Heart left ventricle (tissue), 16 donors: Measurements from ENCODE around the gene ANXA4. TPM values are rescaled to one million over a fixed set of nuclear protein-coding genes. Genes with fewer than 3 reads are reported as not detected.

Experiments
- ATAC-seq, 4 donors: fragments of 200-7000 bp; cut with Tn5 transposase; one replicate each; pipeline ENCODE4 v1.9.1; 2020 to 2022; ENCODE audit warnings: moderate library complexity in 4 of 4, mild to moderate bottlenecking in 3 of 4, moderate number of reproducible peaks in 1 of 4
- DNase-seq, 5 donors: peaks; one replicate each; pipeline ENCODE4 v3.0.0-alpha.2; 2020
- H3K27ac ChIP-seq, 12 donors: fragments of 200-600 bp; sonication (generic) in 4 of 12; one replicate each; pipeline versions ENCODE4 v1.5.0 to v1.8.0; 2016 to 2022; ENCODE audit warnings: mild to moderate bottlenecking in 2 of 12
- H3K27me3 ChIP-seq, 9 donors: fragments of 200-600 bp; sonication (generic) in 2 of 9; one replicate each; pipeline versions ENCODE4 v1.5.1 to v1.8.0; 2016 to 2022; ENCODE audit warnings: mild to moderate bottlenecking in 3 of 9
- H3K36me3 ChIP-seq, 9 donors: fragments of 200-600 bp; sonication (generic) in 2 of 9; one replicate each; pipeline versions ENCODE4 v1.5.0 to v1.8.0; 2018 to 2022; ENCODE audit warnings: mild to moderate bottlenecking in 2 of 9
- H3K4me1 ChIP-seq, 12 donors: fragments of 200-600 bp; sonication (generic) in 4 of 12; one replicate each; pipeline versions ENCODE4 v1.5.0 to v1.8.0; 2016 to 2022; ENCODE audit warnings: mild to moderate bottlenecking in 3 of 12
- H3K4me3 ChIP-seq, 12 donors: fragments of 200-600 bp; sonication (generic) in 4 of 12; one replicate each; pipeline versions ENCODE4 v1.5.0 to v1.8.0; 2017 to 2022; ENCODE audit warnings: mild to moderate bottlenecking in 9 of 12, moderate library complexity in 4 of 12
- H3K9me3 ChIP-seq, 12 donors: fragments of 200-600 bp; sonication (generic) in 4 of 12; one replicate each; pipeline versions ENCODE4 v1.5.0 to v1.8.0; 2016 to 2022; ENCODE audit warnings: mild to moderate bottlenecking in 1 of 12
- POLR2A ChIP-seq, 2 donors: fragments of 450-650 bp; IDR thresholded peaks; one replicate each; pipeline ENCODE4 v1.6.1; 2017; ENCODE audit warnings: antibody characterized with exemption in 2 of 2, mild to moderate bottlenecking in 2 of 2, moderate library complexity in 2 of 2
- WGBS, 4 donors: extraction: QIAGEN DNeasy Blood & Tissue Kit in 2 of 4; methylation state at CpG; one replicate each; pipeline versions ENCODE4 v1.1.5 to v1.1.7; 2013 to 2018; 5-methylcytosine and 5-hydroxymethylcytosine counted together
- intact Hi-C, 10 donors: fragments of 100-400 bp; cut with DNase I; formaldehyde crosslinking; loops; one replicate each; pipeline versions ENCODE4 v1.11.1 to v1.14.2; 2022
- polyA plus RNA-seq, 2 donors: library from polyadenylated mRNA; stranded (reverse); fragments of 200-250 nt; gene quantifications; one replicate each; pipeline ENCODE4 v1.2.3, GENCODE V29; 2013
- total RNA-seq, 9 donors: library from RNA; depleted of rRNA in 2 of 9; stranded (reverse); fragments of >200 nt in 2 of 9; fragmentation: NEBNext Ultra II Directional in 3 of 9; extraction: Animal tissue kit (Norgen Biotek cat#: 25700) in 3 of 9; gene quantifications; one replicate each; pipeline versions ENCODE4 v1.1.0 to v1.2.4, GENCODE V29; 2016 to 2023
- TF ChIP-seq, protein P1 (sequence below), 12 donors: fragments of 200-600 bp; sonication (generic) in 4 of 12; IDR thresholded peaks; one replicate each; pipeline versions ENCODE4 v1.5.0 to v1.8.0; 2018 to 2022; ENCODE audit warnings: antibody characterized with exemption in 12 of 12, mild to moderate bottlenecking in 5 of 12
- donor health status: ischemic (EF 13 %, LVEDD 7.1; RV severe dilation, severe dysfunction).
- donor health status: healthy with polysubstance abuse.
- donor health status: DM: no; HTN: yes; CAD: no.
- donor health status: DM: no; HTN: no; CAD: no.
- donor health status: ischemic (EF 25% LVEDD 6.9; RV normal size, moderate dysfunction).
- donor health status: ischemic (EF 25% LVEDD 5.7; RV mildly dilated, moderate dysfunction).
- donor health status: healthy.
- donor health status: DM: yes; HTN: yes; CAD: no.
- donor health status: ischemic (EF 35%, LVEDD 5.7; RV mildly dilated, moderate dysfunction).
- donor health status: nonischemic (EF 11% LVEDD 7.7; RV severe dilation, severe dysfunction).
- donor health status: DM: yes; HTN: yes; CAD: no.
- donor health status: PGD.
- donor health status: ischemic (EF 29% LVEDD 5.4; RV normal size, mild dysfunction).
- donor health status: nonischemic (EF 23%, LVEDD 6.1; RV moderate dilation, normal function).

ANXA4 gene
- total and polyA plus RNA-seq, 11 donors = 7.3 to 73.5 (median 18.8) TPM

GRCh38 chr2:69815717-69816116 is 73.8 kb downstream of the ANXA4 start:
- DNase-seq = no peak
- Histone ChIP-seq H3K4me1 (peaks cover 0 to 16% (median 0%) of the 10 kb centered on the region in 12 donors), H3K9me3 (no peaks in the 10 kb centered on the region), H3K36me3 (peaks cover 0 to 75% (median 50%) of the 10 kb centered on the region in 9 donors), H3K27ac (no peak overlapping the region), H3K27me3 (no peaks in the 10 kb centered on the region), H3K4me3 (no peak overlapping the region)
- TF ChIP-seq, protein P1, sequence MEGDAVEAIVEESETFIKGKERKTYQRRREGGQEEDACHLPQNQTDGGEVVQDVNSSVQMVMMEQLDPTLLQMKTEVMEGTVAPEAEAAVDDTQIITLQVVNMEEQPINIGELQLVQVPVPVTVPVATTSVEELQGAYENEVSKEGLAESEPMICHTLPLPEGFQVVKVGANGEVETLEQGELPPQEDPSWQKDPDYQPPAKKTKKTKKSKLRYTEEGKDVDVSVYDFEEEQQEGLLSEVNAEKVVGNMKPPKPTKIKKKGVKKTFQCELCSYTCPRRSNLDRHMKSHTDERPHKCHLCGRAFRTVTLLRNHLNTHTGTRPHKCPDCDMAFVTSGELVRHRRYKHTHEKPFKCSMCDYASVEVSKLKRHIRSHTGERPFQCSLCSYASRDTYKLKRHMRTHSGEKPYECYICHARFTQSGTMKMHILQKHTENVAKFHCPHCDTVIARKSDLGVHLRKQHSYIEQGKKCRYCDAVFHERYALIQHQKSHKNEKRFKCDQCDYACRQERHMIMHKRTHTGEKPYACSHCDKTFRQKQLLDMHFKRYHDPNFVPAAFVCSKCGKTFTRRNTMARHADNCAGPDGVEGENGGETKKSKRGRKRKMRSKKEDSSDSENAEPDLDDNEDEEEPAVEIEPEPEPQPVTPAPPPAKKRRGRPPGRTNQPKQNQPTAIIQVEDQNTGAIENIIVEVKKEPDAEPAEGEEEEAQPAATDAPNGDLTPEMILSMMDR (IDR thresholded peaks at IDR 0.05) = no peak
- no peak for TF ChIP-seq POLR2A (IDR thresholded peaks at IDR 0.05)
- intact Hi-C loops = loop anchor here in 9 of 10 donors (2.0 to 10.0 kb wide), 6 partner anchors 73 to 261 kb away; partner anchors contain the start of gene ANXA4 (in 2 of the 9)
- ATAC-seq = no peak
- 82 to 90% (median 88%) methylated on average over 1 of the region's 1 CpG for WGBS, 4 donors

DNA sequence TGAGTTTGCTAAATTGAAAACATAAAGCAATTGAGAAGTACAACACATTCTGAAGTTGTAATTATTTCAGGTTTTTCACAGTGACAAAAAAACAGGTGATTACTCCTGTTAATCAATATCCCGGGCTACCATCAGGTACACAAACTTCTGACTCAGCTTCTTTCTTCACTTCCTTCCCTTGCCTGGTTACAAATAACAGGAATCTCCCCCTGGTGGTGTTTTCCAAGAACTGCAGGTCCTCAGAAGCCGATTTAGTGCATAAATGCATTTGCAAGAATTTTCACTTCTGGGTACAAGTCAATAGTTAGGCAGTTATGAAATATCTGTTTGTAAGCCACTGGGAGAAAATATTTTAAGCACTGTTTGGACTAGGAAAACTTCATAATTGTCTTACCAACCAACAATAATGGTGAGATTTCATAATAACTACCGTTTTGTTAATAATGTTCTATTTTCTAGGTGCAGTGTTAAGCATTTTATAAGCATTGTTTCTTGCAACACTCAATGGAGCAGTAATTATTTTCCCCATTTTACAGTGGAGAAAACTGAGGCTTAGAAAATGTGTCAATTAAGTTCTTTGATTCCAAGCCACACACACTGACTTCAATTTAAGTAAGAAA is 75.1 kb downstream of the ANXA4 start:
- Histone ChIP-seq H3K27ac (no peak overlapping the region), H3K27me3 (no peaks in the 10 kb centered on the region), H3K4me3 (no peak overlapping the region), H3K36me3 (peaks cover 0 to 75% (median 49%) of the 10 kb centered on the region in 9 donors), H3K9me3 (no peaks in the 10 kb centered on the region), H3K4me1 (peaks cover 0 to 16% (median 0%) of the 10 kb centered on the region in 12 donors)
- ATAC-seq = peak in 3 of 4 donors; percentile 49 to 75 (median 70)
- WGBS, 4 donors = 22 to 27% (median 23%) methylated on average over 3 of the region's 3 CpGs
- DNase-seq = peak in 4 of 5 donors; percentile 53 to 74 (median 64)
- intact Hi-C loops = loop anchor here in 9 of 10 donors (1.0 to 10.0 kb wide), 7 partner anchors 75 to 262 kb away; partner anchors contain the start of gene ANXA4 (in 2 of the 9)
- TF ChIP-seq, protein P1 (IDR thresholded peaks at IDR 0.05) = peak; percentile 86 to 96 (median 90)
- no peak for TF ChIP-seq POLR2A (IDR thresholded peaks at IDR 0.05)

DNA sequence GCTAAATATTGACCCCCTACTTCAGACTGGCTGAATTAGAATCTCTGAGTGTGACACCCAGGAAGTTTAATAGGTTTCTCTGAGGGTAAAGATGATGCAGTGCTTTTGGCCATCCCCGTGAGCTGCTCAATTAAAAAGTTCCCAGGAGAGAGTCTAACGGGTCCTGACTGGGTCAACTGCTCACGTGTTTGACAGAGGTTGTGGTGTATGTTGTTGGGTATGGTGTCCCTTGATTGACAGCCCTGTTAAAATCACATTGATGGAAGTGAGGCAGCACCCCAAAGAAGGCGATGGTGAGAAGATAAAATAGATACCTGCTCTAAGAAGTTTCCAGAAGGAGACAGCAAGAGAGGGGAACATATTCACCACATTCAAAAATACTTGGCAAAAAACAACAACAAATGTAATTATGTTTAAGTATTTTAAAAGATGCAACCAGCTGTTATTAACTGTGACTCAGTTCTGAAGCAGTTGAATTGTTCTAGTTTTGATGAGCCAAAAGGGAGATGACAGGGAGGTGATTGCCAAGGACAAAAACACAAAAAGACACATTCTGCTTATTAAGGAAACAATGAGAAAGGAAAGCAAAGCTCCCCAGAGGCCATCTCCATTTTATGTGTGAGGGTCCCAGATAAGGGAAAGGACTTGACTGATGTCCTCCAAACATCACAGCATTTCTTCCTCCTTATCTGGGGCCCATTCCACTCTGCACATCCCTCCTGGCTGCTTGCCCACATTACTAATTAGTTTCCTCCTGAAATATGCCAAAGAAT is 76.0 kb downstream of the ANXA4 start:
- WGBS, 4 donors = 51 to 60% (median 54%) methylated on average over 4 of the region's 4 CpGs
- no peak overlapping the region for H3K27ac ChIP-seq

More for the DNA sequence above, 76.0 kb downstream of the ANXA4 start:
- ATAC-seq (peak in 1 of 4 donors; percentile 26), DNase-seq (no peak)
- Histone ChIP-seq H3K36me3 (peaks cover 0 to 74% (median 42%) of the 10 kb centered on the region in 9 donors), H3K4me3 (no peak overlapping the region), H3K27me3 (no peaks in the 10 kb centered on the region), H3K4me1 (peaks cover 0 to 16% (median 0%) of the 10 kb centered on the region in 12 donors), H3K9me3 (no peaks in the 10 kb centered on the region)
- intact Hi-C loops = loop anchor here (1.0 to 10.0 kb wide), 7 partner anchors 76 to 263 kb away; partner anchors contain the start of gene ANXA4 (in 2 of the 10)
- TF ChIP-seq POLR2A (IDR thresholded peaks at IDR 0.05) = no peak
- TF ChIP-seq, protein P1 (IDR thresholded peaks at IDR 0.05) = no peak
